Activated naive CD4-positive, alpha-beta T cell treated with anti-CD3 and anti-CD28 coated beads for 36 hours (primary cell): Measurements from ENCODE around the gene TYW1. TPM values are rescaled to one million over a fixed set of nuclear protein-coding genes. Genes with fewer than 3 reads are reported as not detected.
"Not testable (repeated sequence)": the region's sequence is repeated elsewhere in the genome, so short reads cannot be mapped to it uniquely, and the experiment has no call there.

Source experiments
- CTCF ChIA-PET: fragments of 350-600 bp; sonication (Branson Sonifier 250); formaldehyde crosslinking; loops from one replicate; lab custom pipeline; 2021; ENCODE audit warnings: antibody characterized with exemption; lab: Charles Lee
- DNase-seq: peaks from one replicate; pipeline ENCODE4 v3.0.0-alpha.2; 2020
- H3K27ac Mint-ChIP-seq: one replicate; pipeline ENCODE4 v1.8.0; 2021; ENCODE audit warnings: mild to moderate bottlenecking, mixed read lengths
- H3K27me3 Mint-ChIP-seq: one replicate; pipeline ENCODE4 v1.8.0; 2021; ENCODE audit warnings: low read depth, mixed read lengths
- H3K36me3 Mint-ChIP-seq: one replicate; pipeline ENCODE4 v1.8.0; 2021; ENCODE audit warnings: low read depth, mixed read lengths
- H3K4me1 Mint-ChIP-seq: one replicate; pipeline ENCODE4 v1.8.0; 2021; ENCODE audit warnings: low read depth, mixed read lengths
- H3K4me3 Mint-ChIP-seq: one replicate; pipeline ENCODE4 v1.8.0; 2021; ENCODE audit warnings: mild to moderate bottlenecking, moderate library complexity, mixed read lengths
- H3K9me3 Mint-ChIP-seq: one replicate; pipeline ENCODE4 v1.8.0; 2021; ENCODE audit warnings: mixed read lengths
- intact Hi-C: fragments of 100-400 bp; cut with micrococcal nuclease; formaldehyde crosslinking; loops from one replicate; pipeline ENCODE4 v1.15.1; 2023
- total RNA-seq, 2 experiments: library from RNA; stranded (reverse); gene quantifications; one replicate each; pipeline ENCODE4 v1.2.3, GENCODE V29; 2021

The TYW1 gene
- 10 to 100 TPM; 12.9 to 13.5 TPM for total RNA-seq

- intact Hi-C loops: loop anchor here (1.0 to 10.0 kb wide), 13 partner anchors 75 to 1246 kb away; partner anchors contain the start of genes KCTD7, TMEM248 and TPST1
- peaks cover 15% of the 10 kb centered on the region for H3K36me3 Mint-ChIP-seq
- CTCF ChIA-PET: interaction anchor here (1.7 kb wide), 1 partner anchor 44 kb away, joined by 7 read pairs; no protein-coding TSS in a partner anchor
These were observed at the start of gene TYW1 for GRCh38 chr7:66996444-66997191. Gene TYW1, plus strand, starts transcription at chr7:66996833. Its CDS starts 146 bp downstream, at chr7:66996979.

GRCh38 chr7:66948480-66949109, 48.0 kb upstream of the TYW1 start:
- H3K27ac Mint-ChIP-seq: no peak overlapping the region
- no peaks in the 10 kb centered on the region for H3K27me3 Mint-ChIP-seq
- H3K4me1 Mint-ChIP-seq: no peaks in the 10 kb centered on the region
- no peak for DNase-seq
- intact Hi-C loops: no loop called here
- H3K9me3 Mint-ChIP-seq: no peaks in the 10 kb centered on the region
- H3K36me3 Mint-ChIP-seq: peaks cover 29% of the 10 kb centered on the region
- H3K4me3 Mint-ChIP-seq: no peak overlapping the region
- CTCF ChIA-PET: no interaction called here

More at GRCh38 chr7:66996444-66997191, at the start of gene TYW1:
- not testable (repeated sequence) for H3K27me3 Mint-ChIP-seq, H3K9me3 Mint-ChIP-seq
- peak within 1 kb of the TSS; percentile 97 for H3K27ac Mint-ChIP-seq
- peak within 1 kb of the TSS; percentile 100 for H3K4me3 Mint-ChIP-seq
- H3K4me1 Mint-ChIP-seq: peaks cover 33% of the 10 kb centered on the region
- DNase-seq: peak; percentile 100

- no peak overlapping the region for H3K4me3 Mint-ChIP-seq
- no peaks in the 10 kb centered on the region for H3K27me3 Mint-ChIP-seq
- no peaks in the 10 kb centered on the region for H3K4me1 Mint-ChIP-seq
- no peaks in the 10 kb centered on the region for H3K9me3 Mint-ChIP-seq
- CTCF ChIA-PET: interaction anchor here (0.9 kb wide), 1 partner anchor 9 kb away, joined by 3 read pairs; no protein-coding TSS in a partner anchor
- intact Hi-C loops: no loop called here
- DNase-seq: no peak
- no peak overlapping the region for H3K27ac Mint-ChIP-seq
- peaks cover 21% of the 10 kb centered on the region for H3K36me3 Mint-ChIP-seq
These were observed 46.3 kb upstream of the TYW1 start for GRCh38 chr7:66950311-66950710.

GRCh38 chr7:66950763-66951162, 45.9 kb upstream of the TYW1 start:
- Mint-ChIP-seq H3K36me3 (peaks cover 21% of the 10 kb centered on the region), H3K27ac (no peak overlapping the region), H3K9me3 (no peaks in the 10 kb centered on the region), H3K4me1 (peaks cover 1% of the 10 kb centered on the region), H3K27me3 (no peaks in the 10 kb centered on the region), H3K4me3 (no peak overlapping the region)
- CTCF ChIA-PET: interaction anchor here (0.9 kb wide), 1 partner anchor 10 kb away, joined by 3 read pairs; no protein-coding TSS in a partner anchor
- intact Hi-C loops: no loop called here
- no peak for DNase-seq

- no peak overlapping the region for H3K4me3 Mint-ChIP-seq
- no peaks in the 10 kb centered on the region for H3K9me3 Mint-ChIP-seq
- DNase-seq: no peak
- intact Hi-C loops: no loop called here
- CTCF ChIA-PET: no interaction called here
- peaks cover 25% of the 10 kb centered on the region for H3K36me3 Mint-ChIP-seq
- peaks cover 5% of the 10 kb centered on the region for H3K4me1 Mint-ChIP-seq
- H3K27me3 Mint-ChIP-seq: no peaks in the 10 kb centered on the region
- no peak overlapping the region for H3K27ac Mint-ChIP-seq
These were observed 44.1 kb upstream of the TYW1 start for GRCh38 chr7:66952343-66953043.

- Mint-ChIP-seq H3K4me1 (peaks cover 5% of the 10 kb centered on the region), H3K9me3 (no peaks in the 10 kb centered on the region), H3K27me3 (no peaks in the 10 kb centered on the region), H3K27ac (no peak overlapping the region), H3K4me3 (no peak overlapping the region), H3K36me3 (peaks cover 23% of the 10 kb centered on the region)
- no peak for DNase-seq
- CTCF ChIA-PET: interaction anchor here (0.6 kb wide), 1 partner anchor 57 kb away, joined by 3 read pairs; no protein-coding TSS in a partner anchor
- intact Hi-C loops: no loop called here
These were observed 43.6 kb upstream of the TYW1 start for GRCh38 chr7:66953044-66953427.

- H3K9me3 Mint-ChIP-seq: no peaks in the 10 kb centered on the region
- CTCF ChIA-PET: no interaction called here
- no peak for DNase-seq
- H3K4me3 Mint-ChIP-seq: no peak overlapping the region
- no peaks in the 10 kb centered on the region for H3K27me3 Mint-ChIP-seq
- H3K4me1 Mint-ChIP-seq: peaks cover 5% of the 10 kb centered on the region
- H3K27ac Mint-ChIP-seq: no peak overlapping the region
- peaks cover 15% of the 10 kb centered on the region for H3K36me3 Mint-ChIP-seq
- intact Hi-C loops: no loop called here
These were observed 38.9 kb upstream of the TYW1 start for GRCh38 chr7:66957595-66958290.

GRCh38 chr7:66958538-66959350, 37.9 kb upstream of the TYW1 start:
- peaks cover 12% of the 10 kb centered on the region for H3K36me3 Mint-ChIP-seq
- H3K4me3 Mint-ChIP-seq: no peak overlapping the region
- intact Hi-C loops: no loop called here

GRCh38 chr7:66960192-66960591, 36.4 kb upstream of the TYW1 start:
- Mint-ChIP-seq H3K9me3 (no peaks in the 10 kb centered on the region), H3K4me3 (no peak overlapping the region), H3K36me3 (peaks cover 10% of the 10 kb centered on the region), H3K27me3 (no peaks in the 10 kb centered on the region), H3K27ac (no peak overlapping the region), H3K4me1 (peaks cover 5% of the 10 kb centered on the region)
- intact Hi-C loops: no loop called here
- CTCF ChIA-PET: no interaction called here
- no peak for DNase-seq

More at GRCh38 chr7:66958538-66959350, 37.9 kb upstream of the TYW1 start:
- no peaks in the 10 kb centered on the region for H3K9me3 Mint-ChIP-seq
- no peaks in the 10 kb centered on the region for H3K27me3 Mint-ChIP-seq
- H3K27ac Mint-ChIP-seq: no peak overlapping the region
- CTCF ChIA-PET: no interaction called here
- H3K4me1 Mint-ChIP-seq: peaks cover 5% of the 10 kb centered on the region
- no peak for DNase-seq

GRCh38 chr7:66961096-66961495, 35.5 kb upstream of the TYW1 start:
- intact Hi-C loops: no loop called here
- Mint-ChIP-seq H3K36me3 (peaks cover 10% of the 10 kb centered on the region), H3K27me3 (no peaks in the 10 kb centered on the region), H3K4me3 (no peak overlapping the region), H3K9me3 (no peaks in the 10 kb centered on the region), H3K4me1 (peaks cover 2% of the 10 kb centered on the region), H3K27ac (no peak overlapping the region)
- DNase-seq: no peak
- CTCF ChIA-PET: no interaction called here

- no peak for DNase-seq
- no peaks in the 10 kb centered on the region for H3K4me1 Mint-ChIP-seq
- H3K36me3 Mint-ChIP-seq: peaks cover 4% of the 10 kb centered on the region
- no peaks in the 10 kb centered on the region for H3K9me3 Mint-ChIP-seq
- intact Hi-C loops: no loop called here
- no peak overlapping the region for H3K27ac Mint-ChIP-seq
- CTCF ChIA-PET: no interaction called here
- H3K27me3 Mint-ChIP-seq: no peaks in the 10 kb centered on the region
- no peak overlapping the region for H3K4me3 Mint-ChIP-seq
These were observed 32.2 kb upstream of the TYW1 start for GRCh38 chr7:66964411-66964810.
